Measurements from ENCODE around the gene SMYD5.

SMYD5 gene

GRCh38 chr2:73264783-73265182 is 50.7 kb downstream of the SMYD5 start:
- DNase-seq (ENCODE audit: insufficient read length, low spot score) = no peak
- TF ChIP-seq TAF1 (IDR thresholded peaks at IDR 0.05; ENCODE audit: low read depth, low read length) = no peak
- no peak for TF ChIP-seq POLR2AphosphoS5 (IDR thresholded peaks at IDR 0.05; ENCODE audit: low read depth, low read length)
- no peak for TF ChIP-seq SPI1 (IDR thresholded peaks at IDR 0.05; ENCODE audit: low read depth, low read length)
- no peak for TF ChIP-seq PAX5 (IDR thresholded peaks at IDR 0.05; ENCODE audit: insufficient read depth, low read length, severe bottlenecking)
- no peak for TF ChIP-seq POLR2A (IDR thresholded peaks at IDR 0.05; ENCODE audit: low read depth, low read length)
- TF ChIP-seq POU2F2 (IDR thresholded peaks at IDR 0.05; ENCODE audit: low read depth, low read length) = no peak
- no peak for FAIRE-seq

GRCh38 chr2:73265298-73266060 is 51.4 kb downstream of the SMYD5 start:
- TF ChIP-seq POLR2A (IDR thresholded peaks at IDR 0.05; ENCODE audit: low read depth, low read length) = no peak
- no peak for TF ChIP-seq TAF1 (IDR thresholded peaks at IDR 0.05; ENCODE audit: low read depth, low read length)
- no peak for DNase-seq (ENCODE audit: insufficient read length, low spot score)
- FAIRE-seq = no peak

GRCh38 chr2:73266061-73266901 is 52.2 kb downstream of the SMYD5 start:
- FAIRE-seq = no peak
- no peak for DNase-seq (ENCODE audit: insufficient read length, low spot score)
- TF ChIP-seq PAX5 (IDR thresholded peaks at IDR 0.05; ENCODE audit: insufficient read depth, low read length, severe bottlenecking) (no peak), POLR2A (IDR thresholded peaks at IDR 0.05; ENCODE audit: low read depth, low read length) (no peak), POLR2AphosphoS5 (IDR thresholded peaks at IDR 0.05; ENCODE audit: low read depth, low read length) (no peak), POU2F2 (IDR thresholded peaks at IDR 0.05; ENCODE audit: low read depth, low read length) (no peak), TAF1 (IDR thresholded peaks at IDR 0.05; ENCODE audit: low read depth, low read length) (no peak)

- DNase-seq (ENCODE audit: insufficient read length, low spot score) (no peak), FAIRE-seq (peak; percentile 75)
- TF ChIP-seq POLR2A (IDR thresholded peaks at IDR 0.05; ENCODE audit: low read depth, low read length) (no peak), PAX5 (IDR thresholded peaks at IDR 0.05; ENCODE audit: insufficient read depth, low read length, severe bottlenecking) (no peak), POU2F2 (IDR thresholded peaks at IDR 0.05; ENCODE audit: low read depth, low read length) (no peak), POLR2AphosphoS5 (IDR thresholded peaks at IDR 0.05; ENCODE audit: low read depth, low read length) (no peak), SPI1 (IDR thresholded peaks at IDR 0.05; ENCODE audit: low read depth, low read length) (no peak), TAF1 (IDR thresholded peaks at IDR 0.05; ENCODE audit: low read depth, low read length) (no peak)
These were observed 53.0 kb downstream of the SMYD5 start for GRCh38 chr2:73267008-73267407.

GRCh38 chr2:73268366-73268829 is 54.4 kb downstream of the SMYD5 start:
- no peak for FAIRE-seq
- TF ChIP-seq POLR2AphosphoS5 (IDR thresholded peaks at IDR 0.05; ENCODE audit: low read depth, low read length) (no peak), POU2F2 (IDR thresholded peaks at IDR 0.05; ENCODE audit: low read depth, low read length) (no peak), POLR2A (IDR thresholded peaks at IDR 0.05; ENCODE audit: low read depth, low read length) (no peak), TAF1 (IDR thresholded peaks at IDR 0.05; ENCODE audit: low read depth, low read length) (no peak)
- no peak for DNase-seq (ENCODE audit: insufficient read length, low spot score)

GRCh38 chr2:73268830-73269685 is 55.0 kb downstream of the SMYD5 start:
- no peak for FAIRE-seq
- DNase-seq (ENCODE audit: insufficient read length, low spot score) = no peak

GRCh38 chr2:73269686-73270465 is 55.8 kb downstream of the SMYD5 start:
- DNase-seq (ENCODE audit: insufficient read length, low spot score) (no peak), FAIRE-seq (no peak)
- TF ChIP-seq POLR2AphosphoS5 (IDR thresholded peaks at IDR 0.05; ENCODE audit: low read depth, low read length) = no peak
- no peak for TF ChIP-seq POU2F2 (IDR thresholded peaks at IDR 0.05; ENCODE audit: low read depth, low read length)
- TF ChIP-seq PAX5 (IDR thresholded peaks at IDR 0.05; ENCODE audit: insufficient read depth, low read length, severe bottlenecking) = no peak
- no peak for TF ChIP-seq TAF1 (IDR thresholded peaks at IDR 0.05; ENCODE audit: low read depth, low read length)
- TF ChIP-seq POLR2A (IDR thresholded peaks at IDR 0.05; ENCODE audit: low read depth, low read length) = no peak
- TF ChIP-seq SPI1 (IDR thresholded peaks at IDR 0.05; ENCODE audit: low read depth, low read length) = no peak

More at GRCh38 chr2:73268830-73269685, 55.0 kb downstream of the SMYD5 start:
- no peak for TF ChIP-seq PAX5 (IDR thresholded peaks at IDR 0.05; ENCODE audit: insufficient read depth, low read length, severe bottlenecking)
- no peak for TF ChIP-seq POU2F2 (IDR thresholded peaks at IDR 0.05; ENCODE audit: low read depth, low read length)
- no peak for TF ChIP-seq SPI1 (IDR thresholded peaks at IDR 0.05; ENCODE audit: low read depth, low read length)

GRCh38 chr2:73272270-73272669 is 58.2 kb downstream of the SMYD5 start:
- FAIRE-seq (no peak), DNase-seq (ENCODE audit: insufficient read length, low spot score) (no peak)
- TF ChIP-seq SPI1 (IDR thresholded peaks at IDR 0.05; ENCODE audit: low read depth, low read length) = no peak
- no peak for TF ChIP-seq POU2F2 (IDR thresholded peaks at IDR 0.05; ENCODE audit: low read depth, low read length)
- TF ChIP-seq PAX5 (IDR thresholded peaks at IDR 0.05; ENCODE audit: insufficient read depth, low read length, severe bottlenecking) = no peak
- no peak for TF ChIP-seq TAF1 (IDR thresholded peaks at IDR 0.05; ENCODE audit: low read depth, low read length)
- TF ChIP-seq POLR2AphosphoS5 (IDR thresholded peaks at IDR 0.05; ENCODE audit: low read depth, low read length) = no peak
- no peak for TF ChIP-seq POLR2A (IDR thresholded peaks at IDR 0.05; ENCODE audit: low read depth, low read length)
